ENCODE results near the gene B3GALT6. TPM values are rescaled to one million over a fixed set of nuclear protein-coding genes. Genes with fewer than 3 reads are reported as not detected.

Gene B3GALT6
- total RNA-seq, 4 donors from 2014 or later: 12.3 to 24.1 (median 15.0) TPM

GRCh38 chr1:1259951-1260600 is 28.0 kb downstream of the B3GALT6 start:
- Histone ChIP-seq H3K27me3 (no peaks in the 10 kb centered on the region), H3K9me3 (no peaks in the 10 kb centered on the region), H3K36me3 (peaks cover 0 to 98% of the 10 kb centered on the region in 2 donors), H3K4me3 (no peak overlapping the region), H3K4me1 (no peaks in the 10 kb centered on the region), H3K27ac (no peak overlapping the region)
- TF ChIP-seq POLR2A (IDR thresholded peaks at IDR 0.05): no peak
- no peak for TF ChIP-seq CTCF (IDR thresholded peaks at IDR 0.05)
- no peak for TF ChIP-seq EP300 (IDR thresholded peaks at IDR 0.05)
- no peak for TF ChIP-seq POLR2AphosphoS5 (IDR thresholded peaks at IDR 0.05)
- WGBS, 2 donors (ENCODE audit: low coverage in 1 of 2): 20 to 78% methylated on average over 1 to 6 of the region's 26 CpGs
- no peak for ATAC-seq

GRCh38 chr1:1260843-1261560 is 29.0 kb downstream of the B3GALT6 start:
- ATAC-seq: no peak
- H3K27ac ChIP-seq: no peak overlapping the region
- H3K4me1 ChIP-seq: no peaks in the 10 kb centered on the region
- no peaks in the 10 kb centered on the region for H3K27me3 ChIP-seq
- 55 to 68% methylated on average over 7 to 9 of the region's 16 CpGs for WGBS, 2 donors (ENCODE audit: low coverage in 1 of 2)
- H3K9me3 ChIP-seq: no peaks in the 10 kb centered on the region
- no peak overlapping the region for H3K4me3 ChIP-seq
- no peak for TF ChIP-seq EP300 (IDR thresholded peaks at IDR 0.05)
- peaks cover 0 to 97% of the 10 kb centered on the region in 2 donors for H3K36me3 ChIP-seq

GRCh38 chr1:1262071-1262470 is 30.0 kb downstream of the B3GALT6 start:
- no peak overlapping the region for H3K4me3 ChIP-seq
- H3K4me1 ChIP-seq: no peaks in the 10 kb centered on the region
- ATAC-seq: no peak
- TF ChIP-seq EP300 (IDR thresholded peaks at IDR 0.05): no peak
- TF ChIP-seq POLR2AphosphoS5 (IDR thresholded peaks at IDR 0.05): no peak
- TF ChIP-seq CTCF (IDR thresholded peaks at IDR 0.05): no peak
- no peak for TF ChIP-seq POLR2A (IDR thresholded peaks at IDR 0.05)
- H3K27ac ChIP-seq: no peak overlapping the region
- 89 to 96% methylated on average over 5 to 9 of the region's 17 CpGs for WGBS, 2 donors (ENCODE audit: low coverage in 1 of 2)
- H3K27me3 ChIP-seq: no peaks in the 10 kb centered on the region
- H3K9me3 ChIP-seq: no peaks in the 10 kb centered on the region
- peaks cover 0 to 97% of the 10 kb centered on the region in 2 donors for H3K36me3 ChIP-seq

- Histone ChIP-seq H3K9me3 (no peaks in the 10 kb centered on the region), H3K4me1 (peaks cover 0 to 2% (median 0%) of the 10 kb centered on the region in 3 donors), H3K27me3 (no peaks in the 10 kb centered on the region), H3K27ac (no peak overlapping the region), H3K4me3 (no peak overlapping the region), H3K36me3 (peaks cover 0 to 98% of the 10 kb centered on the region in 2 donors)
- 69% methylated on average over 3 of the region's 8 CpGs; no CpG with 5 or more reads in 1 of the 2 donors for WGBS, 2 donors (ENCODE audit: low coverage in 1 of 2)
- TF ChIP-seq CTCF (IDR thresholded peaks at IDR 0.05) (no peak), EP300 (IDR thresholded peaks at IDR 0.05) (no peak), POLR2A (IDR thresholded peaks at IDR 0.05) (no peak), POLR2AphosphoS5 (IDR thresholded peaks at IDR 0.05) (no peak)
- ATAC-seq: no peak
Observed at GRCh38 chr1:1262758-1263157, 30.7 kb downstream of the B3GALT6 start.

GRCh38 chr1:1264026-1264425 is 32.0 kb downstream of the B3GALT6 start:
- peaks cover 0 to 97% of the 10 kb centered on the region in 2 donors for H3K36me3 ChIP-seq
- peaks cover 0 to 14% (median 0%) of the 10 kb centered on the region in 3 donors for H3K4me1 ChIP-seq
- 71 to 93% methylated on average over 7 to 8 of the region's 9 CpGs for WGBS, 2 donors (ENCODE audit: low coverage in 1 of 2)
- ATAC-seq: no peak
- H3K27me3 ChIP-seq: no peaks in the 10 kb centered on the region
- no peak overlapping the region for H3K4me3 ChIP-seq
- no peak for TF ChIP-seq POLR2AphosphoS5 (IDR thresholded peaks at IDR 0.05)
- TF ChIP-seq POLR2A (IDR thresholded peaks at IDR 0.05): no peak
- no peak for TF ChIP-seq EP300 (IDR thresholded peaks at IDR 0.05)
- no peak for TF ChIP-seq CTCF (IDR thresholded peaks at IDR 0.05)
- no peak overlapping the region for H3K27ac ChIP-seq
- no peaks in the 10 kb centered on the region for H3K9me3 ChIP-seq

Measured in gastroesophageal sphincter (tissue), 4 donors.